Measurements from ENCODE around the gene EFHD1. TPM values are rescaled to one million over a fixed set of nuclear protein-coding genes. Genes with fewer than 3 reads are reported as not detected.
"Not testable (repeated sequence)": the region's sequence is repeated elsewhere in the genome, so short reads cannot be mapped to it uniquely, and the experiment has no call there.

EFHD1 gene
- total RNA-seq, 1 experiment from 2014 or later = 0.58 TPM

DNA sequence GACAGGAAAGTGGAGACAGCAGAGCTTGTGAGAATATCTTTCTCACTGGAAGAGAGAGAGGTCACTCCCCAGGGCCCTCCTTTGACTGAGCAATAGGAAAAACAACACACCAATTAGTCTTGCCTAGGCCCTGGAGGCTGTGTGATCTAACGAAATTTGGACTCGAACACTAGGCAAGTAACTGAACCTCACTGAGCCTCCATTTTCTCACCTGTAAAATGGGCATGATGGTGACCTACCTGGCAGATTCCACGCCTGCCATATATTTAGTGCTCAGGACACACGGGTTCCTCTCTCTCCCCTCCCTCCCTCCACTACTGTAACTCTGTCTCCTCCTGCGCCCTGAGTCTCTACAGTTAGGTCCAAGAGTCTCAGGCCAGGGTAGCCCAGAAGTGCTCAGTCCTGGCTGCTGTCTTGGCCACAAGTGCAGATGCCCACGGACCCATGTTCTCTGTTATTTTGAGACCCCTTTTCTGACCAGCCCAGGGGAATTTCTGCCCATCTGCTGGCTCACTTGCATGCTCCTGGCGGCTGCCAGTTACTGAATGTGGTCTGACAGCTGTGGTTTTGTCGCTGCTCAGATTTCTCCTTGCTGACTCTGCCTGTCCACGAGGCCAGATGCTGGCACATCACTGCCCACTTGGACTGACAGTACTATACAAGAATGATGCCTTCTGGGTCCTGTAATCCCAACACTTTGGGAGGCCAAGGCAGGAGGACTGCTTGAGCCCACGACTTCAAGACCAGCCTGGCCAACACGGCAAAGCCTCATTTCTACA lies 54.2 kb downstream of the EFHD1 start:
- BruUV-seq (replicated peaks) = no TSS peak

GRCh38 chr2:232688201-232688600 lies 54.8 kb downstream of the EFHD1 start:
- intact Hi-C loops (cut with micrococcal nuclease; ENCODE audit: unreplicated experiment) = no loop called here
- DNase-seq (ENCODE audit: low spot score) = peak; percentile 61
- CTCF ChIA-PET = no interaction called here
- H3K36me3 ChIP-seq (ENCODE audit: insufficient read depth, low read length, poor library complexity, severe bottlenecking) = no peaks in the 10 kb centered on the region
- H3K9me3 ChIP-seq (ENCODE audit: low read depth, low read length, poor library complexity, severe bottlenecking) = no peaks in the 10 kb centered on the region
- no peaks in the 10 kb centered on the region for H3K27me3 ChIP-seq (replicated peaks; ENCODE audit: insufficient read depth, low read depth, low read length, poor library complexity)
- TF ChIP-seq EZH2 (IDR thresholded peaks at IDR 0.05; ENCODE audit: borderline replicate concordance, low read depth, low read length, poor library complexity, severe bottlenecking) (no peak), CTCF (conservative IDR thresholded peaks at IDR 0.05; ENCODE audit: low read depth, low read length) (no peak)
- no TSS peak for BruUV-seq (replicated peaks)
- POLR2A ChIA-PET (ENCODE audit: low non-redundant PET) = no interaction called here
- H3K4me3 ChIP-seq (ENCODE audit: low read depth, low read length, poor library complexity, severe bottlenecking) = no peak overlapping the region
- H3K27ac ChIP-seq (ENCODE audit: low read depth, low read length, poor library complexity, severe bottlenecking) = no peak overlapping the region
- H3K4me1 ChIP-seq (ENCODE audit: insufficient read depth, low read length, poor library complexity, severe bottlenecking) = no peaks in the 10 kb centered on the region

More for the DNA sequence above, 54.2 kb downstream of the EFHD1 start:
- Histone ChIP-seq H3K4me1 (ENCODE audit: insufficient read depth, low read length, poor library complexity, severe bottlenecking) (no peaks in the 10 kb centered on the region), H3K9me3 (ENCODE audit: low read depth, low read length, poor library complexity, severe bottlenecking) (no peaks in the 10 kb centered on the region), H3K27me3 (replicated peaks; ENCODE audit: insufficient read depth, low read depth, low read length, poor library complexity) (no peaks in the 10 kb centered on the region), H3K4me3 (ENCODE audit: low read depth, low read length, poor library complexity, severe bottlenecking) (no peak overlapping the region), H3K36me3 (ENCODE audit: insufficient read depth, low read length, poor library complexity, severe bottlenecking) (no peaks in the 10 kb centered on the region), H3K27ac (ENCODE audit: low read depth, low read length, poor library complexity, severe bottlenecking) (no peak overlapping the region)
- DNase-seq (ENCODE audit: low spot score) = no peak
- ChIA-PET POLR2A (ENCODE audit: low non-redundant PET) (interaction anchor here (0.6 kb wide), 1 partner anchor 888 kb away, joined by 5 read pairs; no protein-coding TSS in a partner anchor), CTCF (no interaction called here)
- TF ChIP-seq CTCF (conservative IDR thresholded peaks at IDR 0.05; ENCODE audit: low read depth, low read length) (no peak), EZH2 (IDR thresholded peaks at IDR 0.05; ENCODE audit: borderline replicate concordance, low read depth, low read length, poor library complexity, severe bottlenecking) (no peak)
- intact Hi-C loops (cut with micrococcal nuclease; ENCODE audit: unreplicated experiment) = no loop called here

DNA sequence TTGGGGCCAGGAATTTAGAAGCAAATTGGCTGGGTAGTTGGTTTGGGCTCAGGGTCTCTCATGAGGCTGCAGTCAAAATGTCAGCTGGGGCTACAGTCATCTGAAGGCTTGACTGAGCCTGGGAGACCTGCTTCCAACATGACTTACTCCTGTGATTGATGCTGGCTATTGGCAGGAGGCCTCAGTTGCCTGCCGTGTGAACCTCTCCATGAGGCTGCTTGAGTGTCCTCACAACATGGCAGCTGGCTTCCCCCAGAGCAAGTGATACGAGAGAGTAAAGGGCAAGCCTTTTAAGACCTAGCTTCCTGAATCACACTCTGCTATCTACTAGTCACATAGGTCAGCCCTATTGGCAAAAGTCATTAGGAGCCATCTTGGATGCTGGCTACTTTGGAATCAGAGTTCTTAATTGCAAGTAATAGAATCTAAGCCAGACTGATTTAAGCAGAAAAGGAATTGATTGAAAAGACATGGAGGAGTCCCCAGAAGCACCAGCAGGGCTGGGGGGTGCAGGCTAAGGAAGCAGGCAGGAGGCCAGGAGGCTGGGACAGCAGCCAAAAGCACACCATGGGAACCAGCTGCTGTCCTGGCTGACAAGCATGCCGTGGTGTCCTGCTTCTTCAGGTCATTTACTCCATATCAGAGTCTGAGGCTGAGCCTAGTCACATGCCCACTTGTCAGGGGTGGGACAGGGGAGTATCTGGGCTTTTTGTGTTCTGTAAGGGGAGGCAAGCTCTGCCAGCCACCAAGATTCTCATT lies 55.9 kb downstream of the EFHD1 start:
- Histone ChIP-seq H3K4me3 (ENCODE audit: low read depth, low read length, poor library complexity, severe bottlenecking) (no peak overlapping the region), H3K9me3 (ENCODE audit: low read depth, low read length, poor library complexity, severe bottlenecking) (no peaks in the 10 kb centered on the region), H3K27ac (ENCODE audit: low read depth, low read length, poor library complexity, severe bottlenecking) (no peak overlapping the region), H3K36me3 (ENCODE audit: insufficient read depth, low read length, poor library complexity, severe bottlenecking) (no peaks in the 10 kb centered on the region), H3K27me3 (replicated peaks; ENCODE audit: insufficient read depth, low read depth, low read length, poor library complexity) (no peaks in the 10 kb centered on the region), H3K4me1 (ENCODE audit: insufficient read depth, low read length, poor library complexity, severe bottlenecking) (no peaks in the 10 kb centered on the region)
- no TSS peak for BruUV-seq (replicated peaks)
- TF ChIP-seq CTCF (conservative IDR thresholded peaks at IDR 0.05; ENCODE audit: low read depth, low read length) = no peak
- TF ChIP-seq EZH2 (IDR thresholded peaks at IDR 0.05; ENCODE audit: borderline replicate concordance, low read depth, low read length, poor library complexity, severe bottlenecking) = no peak
- peak; percentile 48 for DNase-seq (ENCODE audit: low spot score)
- CTCF ChIA-PET = no interaction called here
- POLR2A ChIA-PET (ENCODE audit: low non-redundant PET) = no interaction called here
- intact Hi-C loops (cut with micrococcal nuclease; ENCODE audit: unreplicated experiment) = no loop called here

DNA sequence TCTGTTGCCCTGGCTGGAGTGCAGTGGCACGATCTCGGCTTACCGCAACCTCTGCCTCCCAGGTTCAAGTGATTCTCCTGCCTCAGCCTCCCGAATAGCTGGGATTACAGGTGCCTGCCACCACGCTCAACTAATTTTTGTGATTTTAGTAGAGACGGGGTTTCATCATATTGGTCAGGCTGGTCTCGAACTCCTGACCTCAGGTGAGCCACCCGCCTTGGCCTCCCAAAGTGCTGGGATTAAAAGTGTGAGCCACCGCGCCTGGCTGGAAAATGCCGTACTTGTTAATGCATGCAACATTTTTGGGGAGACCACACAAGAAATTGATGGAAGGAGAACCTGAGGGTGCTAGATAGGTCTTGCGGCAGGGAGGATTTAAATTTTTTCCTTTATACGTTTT lies 57.7 kb downstream of the EFHD1 start:
- BruUV-seq (replicated peaks); H3K4me3 ChIP-seq (ENCODE audit: low read depth, low read length, poor library complexity, severe bottlenecking); DNase-seq (ENCODE audit: low spot score); H3K27ac ChIP-seq (ENCODE audit: low read depth, low read length, poor library complexity, severe bottlenecking); CTCF ChIA-PET; H3K36me3 ChIP-seq (ENCODE audit: insufficient read depth, low read length, poor library complexity, severe bottlenecking); H3K27me3 ChIP-seq (replicated peaks; ENCODE audit: insufficient read depth, low read depth, low read length, poor library complexity); intact Hi-C loops (cut with micrococcal nuclease; ENCODE audit: unreplicated experiment); H3K9me3 ChIP-seq (ENCODE audit: low read depth, low read length, poor library complexity, severe bottlenecking); H3K4me1 ChIP-seq (ENCODE audit: insufficient read depth, low read length, poor library complexity, severe bottlenecking); POLR2A ChIA-PET (ENCODE audit: low non-redundant PET): not testable (repeated sequence)
